Liver (tissue), 9 donors: Measurements from ENCODE around the gene HOXB4. TPM values are rescaled to one million over a fixed set of nuclear protein-coding genes. Genes with fewer than 3 reads are reported as not detected.

ENCODE experiments used
- DNase-seq: peaks from one replicate; pipeline ENCODE4 v3.0.0-alpha.2; 2017; ENCODE audit warnings: low spot score
- H3K27ac ChIP-seq, 2 donors: one replicate each; pipeline ENCODE4 v1.7.0; 2013; ENCODE audit warnings: inconsistent platforms in 2 of 2, low read length in 2 of 2, control low read depth in 1 of 2, low read depth in 1 of 2, mild to moderate bottlenecking in 1 of 2
- H3K27me3 ChIP-seq, 4 donors: one replicate each; pipeline versions ENCODE4 v1.6.1 to v1.7.0; 2013; ENCODE audit warnings: low read length in 3 of 4, inconsistent platforms in 1 of 4, mild to moderate bottlenecking in 1 of 4, moderate library complexity in 1 of 4; ENCODE audit not compliant: control insufficient read depth in 4 of 4, insufficient read depth in 4 of 4
- H3K36me3 ChIP-seq, 4 donors: one replicate each; pipeline versions ENCODE4 v1.6.1 to v1.7.0; 2013; ENCODE audit warnings: low read length in 3 of 4, mild to moderate bottlenecking in 3 of 4, low read depth in 1 of 4, moderate library complexity in 1 of 4; ENCODE audit not compliant: control insufficient read depth in 4 of 4, insufficient read depth in 3 of 4
- H3K4me1 ChIP-seq, 4 donors: one replicate each; pipeline versions ENCODE4 v1.6.1 to v1.7.0; 2013; ENCODE audit warnings: low read length in 3 of 4, mild to moderate bottlenecking in 3 of 4, moderate library complexity in 1 of 4; ENCODE audit not compliant: control insufficient read depth in 4 of 4, insufficient read depth in 4 of 4
- H3K4me3 ChIP-seq, 3 donors: one replicate each; pipeline versions ENCODE4 v1.6.1 to v1.7.0; 2013; ENCODE audit warnings: low read length in 3 of 3, control low read depth in 1 of 3, low read depth in 1 of 3, mild to moderate bottlenecking in 1 of 3
- H3K9ac ChIP-seq, 2 donors: one replicate each; pipeline ENCODE4 v1.7.0; 2013; ENCODE audit warnings: low read length in 2 of 2, mild to moderate bottlenecking in 2 of 2, moderate library complexity in 2 of 2, control low read depth in 1 of 2, low read depth in 1 of 2
- H3K9me3 ChIP-seq, 4 donors: one replicate each; pipeline versions ENCODE4 v1.6.1 to v1.7.0; 2013; ENCODE audit warnings: low read length in 3 of 4; ENCODE audit not compliant: control insufficient read depth in 4 of 4
- CTCF ChIP-seq: fragments of 150-350 bp; IDR thresholded peaks from 2 replicates; pipeline ENCODE4 v1.5.1; 2017; ENCODE audit warnings: improper control_type of control experiment, low read depth, low read length; ENCODE audit not compliant: missing input control
- FOXA2 ChIP-seq: IDR thresholded peaks from 2 replicates; pipeline ENCODE4 v1.6.1; 2016; ENCODE audit warnings: antibody characterized with exemption
- GABPA ChIP-seq, 2 donors: IDR thresholded peaks in 1 of 2; conservative IDR thresholded peaks in 1 of 2; 2 replicates each; pipeline ENCODE4 v1.6.1; 2016; ENCODE audit warnings: antibody characterized with exemption in 2 of 2, mild to moderate bottlenecking in 1 of 2, moderate library complexity in 1 of 2
- HNF4A ChIP-seq, 2 donors: conservative IDR thresholded peaks; 2 replicates each; pipeline ENCODE4 v1.6.1; 2016; ENCODE audit warnings: antibody characterized with exemption in 2 of 2, mild to moderate bottlenecking in 2 of 2
- HNF4G ChIP-seq: IDR thresholded peaks from 2 replicates; pipeline ENCODE4 v1.6.1; 2016; ENCODE audit warnings: antibody characterized with exemption
- JUND ChIP-seq, 2 donors: IDR thresholded peaks; 2 replicates each; pipeline ENCODE4 v1.6.1; 2016; ENCODE audit warnings: antibody characterized with exemption in 2 of 2
- MAX ChIP-seq: IDR thresholded peaks from 2 replicates; pipeline ENCODE4 v1.6.1; 2016; ENCODE audit warnings: antibody characterized with exemption
- RAD21 ChIP-seq, 2 donors: IDR thresholded peaks; 2 replicates each; pipeline ENCODE4 v1.6.1; 2016; ENCODE audit warnings: antibody characterized with exemption in 2 of 2, mild to moderate bottlenecking in 2 of 2
- RXRA ChIP-seq, 2 donors: IDR thresholded peaks; 2 replicates each; pipeline ENCODE4 v1.6.1; 2017 to 2018; ENCODE audit warnings: antibody characterized with exemption in 2 of 2, mild to moderate bottlenecking in 1 of 2
- TAF1 ChIP-seq: conservative IDR thresholded peaks from 2 replicates; pipeline ENCODE4 v1.6.1; 2016; ENCODE audit warnings: antibody characterized with exemption, mild to moderate bottlenecking
- YY1 ChIP-seq: IDR thresholded peaks from 2 replicates; pipeline ENCODE4 v1.6.1; 2016; ENCODE audit warnings: antibody characterized with exemption, mild to moderate bottlenecking
- WGBS: extraction: QIAGEN DNeasy Blood & Tissue Kit; methylation state at CpG from one replicate; pipeline ENCODE4 v1.1.7; 2013; 5-methylcytosine and 5-hydroxymethylcytosine counted together
- polyA plus RNA-seq, 2 donors: library from polyadenylated mRNA; stranded (reverse) in 1 of 2; unstranded in 1 of 2; fragments of 200-250 nt in 1 of 2; fragments of >200 nt in 1 of 2; fragmentation: Nextera tagmentation in 1 of 2; extraction: Ambion mirVana in 1 of 2; gene quantifications; one replicate each; pipeline versions ENCODE4 v1.2.1 to v1.2.3, GENCODE V29; 2013 to 2015
- total RNA-seq, 2 donors: library from RNA; depleted of rRNA; stranded (reverse); fragments of >200 nt; gene quantifications; one replicate each; pipeline ENCODE4 v1.2.3, GENCODE V29; 2014
- TF ChIP-seq, protein P1 (sequence below): IDR thresholded peaks from 2 replicates; pipeline ENCODE4 v1.6.1; 2016; ENCODE audit warnings: antibody characterized with exemption
- donor health status: healthy.
- donor health status: healthy.
- donor health status: healthy.
- donor health status: healthy.
- donor health status: healthy.

HOXB4 gene
- total and polyA plus RNA-seq, 4 donors: 0.19 to 0.75 (median 0.50) TPM

- Histone ChIP-seq H3K9ac (no peak overlapping the region), H3K9me3 (no peaks in the 10 kb centered on the region), H3K4me1 (peaks cover 0 to 20% (median 9%) of the 10 kb centered on the region in 4 donors), H3K36me3 (no peaks in the 10 kb centered on the region), H3K4me3 (peak overlapping the region in 1 of 3 donors; percentile 45), H3K27ac (no peak overlapping the region), H3K27me3 (peaks cover 7 to 35% (median 12%) of the 10 kb centered on the region in 4 donors)
- TF ChIP-seq GABPA (IDR thresholded peaks at IDR 0.05 in 1 of 2, conservative IDR thresholded peaks at IDR 0.05 in 1 of 2): no peak
- no peak for TF ChIP-seq CTCF
- TF ChIP-seq HNF4A (conservative IDR thresholded peaks at IDR 0.05): no peak
- no peak for TF ChIP-seq YY1
- TF ChIP-seq, protein P1, sequence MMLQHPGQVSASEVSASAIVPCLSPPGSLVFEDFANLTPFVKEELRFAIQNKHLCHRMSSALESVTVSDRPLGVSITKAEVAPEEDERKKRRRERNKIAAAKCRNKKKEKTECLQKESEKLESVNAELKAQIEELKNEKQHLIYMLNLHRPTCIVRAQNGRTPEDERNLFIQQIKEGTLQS: no peak
- no peak for TF ChIP-seq MAX
- no peak for TF ChIP-seq TAF1
- TF ChIP-seq JUND (IDR thresholded peaks at IDR 0.05): no peak
- no peak for TF ChIP-seq FOXA2
- TF ChIP-seq RXRA (IDR thresholded peaks at IDR 0.05): no peak
- WGBS: 8% methylated on average over 22 of the region's 22 CpGs
- no peak for DNase-seq
Observed at GRCh38 chr17:48611213-48611612, 33.1 kb upstream of the HOXB4 start.

DNA sequence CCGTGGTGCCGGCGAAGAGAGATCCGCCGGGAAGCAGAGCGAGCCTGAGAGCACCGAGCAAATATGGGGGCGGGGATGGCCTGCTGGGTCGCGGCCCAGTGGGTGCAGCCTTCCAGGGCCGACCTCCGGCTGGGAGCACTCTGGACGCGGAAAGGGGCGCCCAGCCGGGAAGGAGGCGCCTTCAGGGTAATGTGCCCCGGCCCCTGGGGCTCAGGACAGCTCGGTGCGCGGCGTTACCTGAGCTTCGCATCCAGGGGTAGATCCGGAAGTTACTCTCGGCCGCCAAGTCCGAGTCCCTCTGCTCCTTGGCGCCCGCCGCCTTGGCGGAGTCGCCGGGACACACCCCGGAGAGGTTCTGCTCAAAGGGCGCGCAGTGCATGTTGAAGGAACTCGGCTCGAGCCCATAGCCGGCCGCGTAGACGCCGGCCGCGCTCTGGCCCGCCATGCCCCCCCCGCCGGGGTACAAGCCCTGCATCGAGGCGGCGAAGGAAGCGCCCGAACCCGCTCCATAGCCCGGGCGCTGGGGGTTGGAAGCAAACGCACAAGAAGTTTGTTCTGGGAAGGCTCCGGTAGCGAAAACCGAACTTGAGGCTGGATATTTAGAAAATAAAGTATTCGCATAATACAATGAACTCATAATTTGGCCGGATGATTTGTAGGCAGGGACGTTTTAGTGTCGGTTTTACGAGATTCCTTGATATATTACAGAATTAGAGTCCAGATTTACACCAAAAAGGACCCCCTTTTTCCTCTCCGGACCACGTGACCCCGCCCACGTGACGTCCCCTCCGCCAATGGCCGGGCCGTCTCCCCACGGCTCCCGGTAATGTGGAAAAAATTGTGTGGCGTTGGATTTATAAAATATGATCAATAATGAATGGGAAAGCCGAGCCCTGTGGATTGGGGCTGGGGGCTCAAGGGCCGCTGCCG, 32.4 kb upstream of the HOXB4 start, which contains the start of gene HOXB7:
Gene HOXB7 (minus strand): TSS at position 736 of the 930 bp plus-strand sequence. CDS start 99 bp downstream, at position 637.
- TF ChIP-seq MAX (no peak), YY1 (no peak), HNF4G (no peak), CTCF (no peak), GABPA (IDR thresholded peaks at IDR 0.05 in 1 of 2, conservative IDR thresholded peaks at IDR 0.05 in 1 of 2) (no peak), FOXA2 (no peak), TAF1 (no peak), RAD21 (IDR thresholded peaks at IDR 0.05) (no peak)
- TF ChIP-seq, protein P1: no peak
- peak within 1 kb of the TSS in 2 of 3 donors; percentile 32 to 45 for H3K4me3 ChIP-seq
- H3K4me1 ChIP-seq: peaks cover 0 to 20% (median 9%) of the 10 kb centered on the region in 4 donors
- H3K9me3 ChIP-seq: no peaks in the 10 kb centered on the region
- H3K9ac ChIP-seq: no peak within 1 kb of the TSS
- peaks cover 6 to 34% (median 9%) of the 10 kb centered on the region in 4 donors for H3K27me3 ChIP-seq
- no peak within 1 kb of the TSS for H3K27ac ChIP-seq
- WGBS: 4% methylated on average over 79 of the region's 79 CpGs
- no peak for DNase-seq
- H3K36me3 ChIP-seq: no peaks in the 10 kb centered on the region
